Breast epithelium (tissue), 4 donors: ENCODE measurements around the gene AR. TPM values are rescaled to one million over a fixed set of nuclear protein-coding genes. Genes with fewer than 3 reads are reported as not detected.
"Not testable (repeated sequence)": the region's sequence is repeated elsewhere in the genome, so short reads cannot be mapped to it uniquely, and the experiment has no call there.

Source experiments
- DNase-seq, 2 donors: peaks; one replicate each; pipeline ENCODE4 v3.0.0-alpha.2; 2019; ENCODE audit warnings: low spot score in 2 of 2
- H3K27ac ChIP-seq, 2 donors: fragments of 200-600 bp; sonication (generic) in 1 of 2; one replicate each; pipeline ENCODE4 v1.5.1; 2016 to 2019; ENCODE audit warnings: mild to moderate bottlenecking in 1 of 2
- H3K27me3 ChIP-seq, 2 donors: fragments of 200-600 bp; sonication (generic) in 1 of 2; one replicate each; pipeline versions ENCODE4 v1.5.1 to v1.6.0; 2017 to 2019; ENCODE audit warnings: control low read depth in 1 of 2, mild to moderate bottlenecking in 1 of 2
- H3K36me3 ChIP-seq: fragments of 200-600 bp; one replicate; pipeline ENCODE4 v1.5.1; 2019
- H3K4me1 ChIP-seq, 2 donors: fragments of 200-600 bp; sonication (generic); one replicate each; pipeline ENCODE4 v1.5.1; 2016 to 2019; ENCODE audit warnings: control low read depth in 1 of 2
- H3K4me3 ChIP-seq, 3 donors: fragments of 200-600 bp; sonication (generic); 1 replicate in 2 of 3; 2 replicates in 1 of 3; pipeline ENCODE4 v1.5.1; 2016 to 2019; ENCODE audit warnings: mild to moderate bottlenecking in 3 of 3, moderate library complexity in 2 of 3
- H3K9me3 ChIP-seq, 2 donors: fragments of 200-600 bp; sonication (generic) in 1 of 2; one replicate each; pipeline ENCODE4 v1.5.1; 2016 to 2019; ENCODE audit warnings: control low read depth in 1 of 2
- CTCF ChIP-seq, 3 donors: fragments of 450-650 bp; IDR thresholded peaks; one replicate each; pipeline ENCODE4 v1.5.1; 2016 to 2017; ENCODE audit warnings: antibody characterized with exemption in 3 of 3, mild to moderate bottlenecking in 3 of 3, moderate library complexity in 3 of 3
- POLR2A ChIP-seq: fragments of 450-650 bp; IDR thresholded peaks from one replicate; pipeline ENCODE4 v1.6.1; 2016; ENCODE audit warnings: antibody characterized with exemption, mild to moderate bottlenecking, moderate library complexity
- POLR2AphosphoS5 ChIP-seq, 3 donors: sonication (generic); formaldehyde crosslinking; IDR thresholded peaks; one replicate each; pipeline ENCODE4 v1.6.1; 2017; ENCODE audit warnings: antibody characterized with exemption in 3 of 3
- intact Hi-C: fragments of 100-400 bp; cut with DNase I; formaldehyde crosslinking; loops from one replicate; pipeline ENCODE4 v1.15.1; 2023; ENCODE audit warnings: low total_unique reads
- total RNA-seq, 3 donors: library from RNA; depleted of rRNA; stranded (reverse); fragments of >200 nt; gene quantifications; one replicate each; pipeline ENCODE4 v1.1.0, GENCODE V29; 2016

The AR gene
- total RNA-seq, 3 donors from 2014 or later: 29.1 to 51.8 (median 35.7) TPM

- no peaks in the 10 kb centered on the region for H3K4me1 ChIP-seq
- no peak overlapping the region for H3K4me3 ChIP-seq
- no peaks in the 10 kb centered on the region for H3K9me3 ChIP-seq
- intact Hi-C loops: no loop called here
- no peak for TF ChIP-seq CTCF (IDR thresholded peaks at IDR 0.05)
- no peak for TF ChIP-seq POLR2AphosphoS5 (IDR thresholded peaks at IDR 0.05)
- TF ChIP-seq POLR2A: no peak
- H3K27ac ChIP-seq: no peak overlapping the region
- no peak for DNase-seq
- peaks cover 0 to 13% of the 10 kb centered on the region in 2 donors for H3K27me3 ChIP-seq
- H3K36me3 ChIP-seq: no peaks in the 10 kb centered on the region
These were observed 108.7 kb downstream of the AR start for GRCh38 chrX:67652543-67652942.

- no peaks in the 10 kb centered on the region for H3K36me3 ChIP-seq
- no peaks in the 10 kb centered on the region for H3K9me3 ChIP-seq
- TF ChIP-seq POLR2A: no peak
- TF ChIP-seq POLR2AphosphoS5 (IDR thresholded peaks at IDR 0.05): no peak
- TF ChIP-seq CTCF (IDR thresholded peaks at IDR 0.05): no peak
- H3K4me3 ChIP-seq: no peak overlapping the region
- H3K4me1 ChIP-seq: no peaks in the 10 kb centered on the region
- H3K27ac ChIP-seq: no peak overlapping the region
- intact Hi-C loops: loop anchor here (2.0 kb wide), 1 partner anchor 50 kb away; no protein-coding TSS in a partner anchor
- DNase-seq: no peak
- H3K27me3 ChIP-seq: peaks cover 0 to 13% of the 10 kb centered on the region in 2 donors
These were observed 110.5 kb downstream of the AR start for GRCh38 chrX:67654301-67654700.

- Histone ChIP-seq H3K4me3 (no peak overlapping the region), H3K36me3 (no peaks in the 10 kb centered on the region), H3K9me3 (peaks cover 18 to 38% of the 10 kb centered on the region in 2 donors), H3K27me3 (no peaks in the 10 kb centered on the region), H3K4me1 (no peaks in the 10 kb centered on the region), H3K27ac (no peak overlapping the region)
- intact Hi-C loops: no loop called here
- DNase-seq: no peak
- TF ChIP-seq POLR2AphosphoS5 (IDR thresholded peaks at IDR 0.05): no peak
- TF ChIP-seq POLR2A: no peak
- TF ChIP-seq CTCF (IDR thresholded peaks at IDR 0.05): no peak
These were observed 121.8 kb downstream of the AR start for GRCh38 chrX:67665583-67665982.

GRCh38 chrX:67670717-67671116 is 126.9 kb downstream of the AR start:
- H3K4me1 ChIP-seq, H3K36me3 ChIP-seq, H3K27me3 ChIP-seq, H3K9me3 ChIP-seq, intact Hi-C loops, DNase-seq, H3K27ac ChIP-seq, H3K4me3 ChIP-seq: not testable (repeated sequence)

- TF ChIP-seq CTCF (IDR thresholded peaks at IDR 0.05) (no peak), POLR2A (no peak), POLR2AphosphoS5 (IDR thresholded peaks at IDR 0.05) (no peak)
- no peaks in the 10 kb centered on the region for H3K36me3 ChIP-seq
- H3K27me3 ChIP-seq: peaks cover 0 to 15% of the 10 kb centered on the region in 2 donors
- no peaks in the 10 kb centered on the region for H3K9me3 ChIP-seq
- H3K27ac ChIP-seq: no peak overlapping the region
- H3K4me3 ChIP-seq: no peak overlapping the region
- intact Hi-C loops: no loop called here
- DNase-seq: no peak
- no peaks in the 10 kb centered on the region for H3K4me1 ChIP-seq
These were observed 130.0 kb downstream of the AR start for GRCh38 chrX:67673741-67674274.

- DNase-seq: no peak
- Histone ChIP-seq H3K27me3 (peaks cover 0 to 15% of the 10 kb centered on the region in 2 donors), H3K4me1 (no peaks in the 10 kb centered on the region), H3K27ac (no peak overlapping the region), H3K36me3 (no peaks in the 10 kb centered on the region), H3K4me3 (no peak overlapping the region), H3K9me3 (no peaks in the 10 kb centered on the region)
- TF ChIP-seq CTCF (IDR thresholded peaks at IDR 0.05) (no peak), POLR2AphosphoS5 (IDR thresholded peaks at IDR 0.05) (no peak), POLR2A (no peak)
- intact Hi-C loops: no loop called here
These were observed 130.9 kb downstream of the AR start for GRCh38 chrX:67674741-67675140.
